K562 (cell line): ENCODE measurements around the gene PAGE5. TPM values are rescaled to one million over a fixed set of nuclear protein-coding genes. Genes with fewer than 3 reads are reported as not detected.

Source experiments
- DIDO1 ChIP-seq: fragments of 450-650 bp; IDR thresholded peaks from 2 replicates; pipeline ENCODE4 v1.6.1; 2016; ENCODE audit warnings: low read depth, missing biosample characterization, missing genetic modification characterization
- E2F1 ChIP-seq: sonication (generic); formaldehyde crosslinking; IDR thresholded peaks from 2 replicates; pipeline ENCODE4 v1.8.1; 2023; ENCODE audit warnings: mild to moderate bottlenecking, missing genetic modification reagents, moderate library complexity
- FOXA3 ChIP-seq, 2 experiments: fragments of 450-650 bp in 1 of 2; sonication (generic) in 1 of 2; formaldehyde crosslinking; IDR thresholded peaks in 1 of 2; conservative IDR thresholded peaks in 1 of 2; 2 replicates each; pipeline versions ENCODE4 v1.4.0 to v1.8.0; 2020 to 2022; ENCODE audit warnings: mild to moderate bottlenecking in 2 of 2, missing genetic modification reagents in 1 of 2
- GTF2B ChIP-seq: IDR thresholded peaks from 2 replicates; pipeline ENCODE4 v1.6.1; 2011; ENCODE audit not compliant: insufficient read length; ENCODE audit errors: extremely low read depth
- RBBP5 ChIP-seq: fragments of 200-600 bp; sonication (generic); IDR thresholded peaks from 2 replicates; pipeline ENCODE4 v1.6.1; 2012; ENCODE audit warnings: borderline replicate concordance, mild to moderate bottlenecking, low read length, control low read depth, inconsistent platforms; ENCODE audit not compliant: insufficient read depth, poor library complexity, severe bottlenecking
- RNF2 ChIP-seq: sonication (generic); IDR thresholded peaks from 2 replicates; pipeline ENCODE4 v1.6.1; 2016
- TAF1 ChIP-seq: IDR thresholded peaks from 2 replicates; pipeline ENCODE4 v1.6.1; 2011; ENCODE audit warnings: mild to moderate bottlenecking, low read length, moderate library complexity; ENCODE audit not compliant: insufficient read depth, control insufficient read depth, severe bottlenecking; ENCODE audit errors: extremely low read depth
- USF1 ChIP-seq: sonication (generic); formaldehyde crosslinking; IDR thresholded peaks from 2 replicates; pipeline ENCODE4 v1.9.0; 2022; ENCODE audit warnings: mild to moderate bottlenecking, missing genetic modification reagents
- ZBTB12 ChIP-seq: fragments of 250-450 bp; sonication (Bioruptor Pico); IDR thresholded peaks from 2 replicates; pipeline ENCODE4 v1.4.0; 2020
- ZNF134 ChIP-seq: fragments of 250-450 bp; sonication (Bioruptor Pico); conservative IDR thresholded peaks from 2 replicates; pipeline ENCODE4 v1.4.0; 2020
- ZNF263 ChIP-seq: sonication (generic); formaldehyde crosslinking; IDR thresholded peaks from 2 replicates; pipeline ENCODE4 v1.8.0; 2022; ENCODE audit warnings: mild to moderate bottlenecking, missing genetic modification reagents, borderline replicate concordance
- ZNF398 ChIP-seq: fragments of 250-450 bp; sonication (Bioruptor Pico); IDR thresholded peaks from 2 replicates; pipeline ENCODE4 v1.8.0; 2021; ENCODE audit warnings: moderate library complexity, mild to moderate bottlenecking, inconsistent platforms
- ZNF408 ChIP-seq: fragments of 250-450 bp; sonication (Bioruptor Pico); IDR thresholded peaks from 2 replicates; pipeline ENCODE4 v1.4.0; 2020; ENCODE audit warnings: low read depth, mild to moderate bottlenecking, moderate library complexity
- polyA plus RNA-seq, 8 experiments: library from polyadenylated mRNA; depleted of rRNA in 4 of 8; stranded (reverse) in 5 of 8; unstranded in 3 of 8; fragments of >200 nt; fragmentation: Nextera tagmentation in 2 of 8; fragmentation: Illumina TruSeq in 1 of 8; extraction: Ambion mirVana in 2 of 8; extraction: Trizol in 1 of 8; gene quantifications; 2 replicates each; pipeline versions ENCODE4 v1.2.1 to v1.2.3, GENCODE V29; 2011 to 2014; ENCODE audit warnings: inconsistent platforms in 1 of 8, missing spikeins in 1 of 8
- total RNA-seq, 7 experiments: library from RNA; depleted of rRNA in 6 of 7; stranded (reverse); fragments of >200 nt in 6 of 7; fragmentation: Illumina TruSeq in 2 of 7; extraction: Trizol in 2 of 7; gene quantifications; 2 replicates each; pipeline versions ENCODE4 v1.2.1 to v1.2.3, GENCODE V29; 2011 to 2021; ENCODE audit warnings: low replicate concordance in 1 of 7
- TF ChIP-seq, protein P1 (sequence below), 3 experiments: fragments of 200-800 bp in 1 of 3; fragments of 250-450 bp in 1 of 3; fragments of 450-650 bp in 1 of 3; sonication (Bioruptor Pico) in 1 of 3; sonication (Bioruptor generic) in 1 of 3; formaldehyde crosslinking in 1 of 3; IDR thresholded peaks; 2 replicates each; pipeline versions ENCODE4 v1.6.1 to v1.8.0; 2016 to 2022; ENCODE audit warnings: mild to moderate bottlenecking in 2 of 3, missing genetic modification characterization in 2 of 3, missing compliant biosample characterization in 1 of 3, moderate library complexity in 1 of 3
- TF ChIP-seq, protein P2 (sequence below), 2 experiments: fragments of 450-650 bp in 1 of 2; sonication (generic) in 1 of 2; formaldehyde crosslinking; conservative IDR thresholded peaks; 2 replicates each; pipeline versions ENCODE4 v1.4.0 to v1.8.1; 2020 to 2022; ENCODE audit warnings: mild to moderate bottlenecking in 1 of 2, missing genetic modification reagents in 1 of 2

Gene PAGE5
- total and polyA plus RNA-seq, 9 of the 15 experiments (the other 6 are each of a cell fraction or from before 2014, with no cell fraction given) = 146 to 571 (median 342) TPM

- TF ChIP-seq ZBTB12 (CRISPR knock-in tag) (no peak), ZNF398 (CRISPR knock-in tag) (no peak), GTF2B (no peak), RBBP5 (no peak), USF1 (CRISPR knock-in tag) (peak; percentile 78), RNF2 (no peak), TAF1 (peak; percentile 54), DIDO1 (tag) (no peak), FOXA3 (CRISPR knock-in tag; conservative IDR thresholded peaks at IDR 0.05 in 1 of 2, IDR thresholded peaks at IDR 0.05 in 1 of 2) (no peak), ZNF134 (CRISPR knock-in tag) (no peak), ZNF408 (CRISPR knock-in tag) (no peak), E2F1 (CRISPR knock-in tag) (no peak), ZNF263 (CRISPR knock-in tag) (no peak)
- TF ChIP-seq, protein P1, sequence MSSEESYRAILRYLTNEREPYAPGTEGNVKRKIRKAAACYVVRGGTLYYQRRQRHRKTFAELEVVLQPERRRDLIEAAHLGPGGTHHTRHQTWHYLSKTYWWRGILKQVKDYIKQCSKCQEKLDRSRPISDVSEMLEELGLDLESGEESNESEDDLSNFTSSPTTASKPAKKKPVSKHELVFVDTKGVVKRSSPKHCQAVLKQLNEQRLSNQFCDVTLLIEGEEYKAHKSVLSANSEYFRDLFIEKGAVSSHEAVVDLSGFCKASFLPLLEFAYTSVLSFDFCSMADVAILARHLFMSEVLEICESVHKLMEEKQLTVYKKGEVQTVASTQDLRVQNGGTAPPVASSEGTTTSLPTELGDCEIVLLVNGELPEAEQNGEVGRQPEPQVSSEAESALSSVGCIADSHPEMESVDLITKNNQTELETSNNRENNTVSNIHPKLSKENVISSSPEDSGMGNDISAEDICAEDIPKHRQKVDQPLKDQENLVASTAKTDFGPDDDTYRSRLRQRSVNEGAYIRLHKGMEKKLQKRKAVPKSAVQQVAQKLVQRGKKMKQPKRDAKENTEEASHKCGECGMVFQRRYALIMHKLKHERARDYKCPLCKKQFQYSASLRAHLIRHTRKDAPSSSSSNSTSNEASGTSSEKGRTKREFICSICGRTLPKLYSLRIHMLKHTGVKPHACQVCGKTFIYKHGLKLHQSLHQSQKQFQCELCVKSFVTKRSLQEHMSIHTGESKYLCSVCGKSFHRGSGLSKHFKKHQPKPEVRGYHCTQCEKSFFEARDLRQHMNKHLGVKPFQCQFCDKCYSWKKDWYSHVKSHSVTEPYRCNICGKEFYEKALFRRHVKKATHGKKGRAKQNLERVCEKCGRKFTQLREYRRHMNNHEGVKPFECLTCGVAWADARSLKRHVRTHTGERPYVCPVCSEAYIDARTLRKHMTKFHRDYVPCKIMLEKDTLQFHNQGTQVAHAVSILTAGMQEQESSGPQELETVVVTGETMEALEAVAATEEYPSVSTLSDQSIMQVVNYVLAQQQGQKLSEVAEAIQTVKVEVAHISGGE (CRISPR knock-in tag; IDR thresholded peaks at IDR 0.05) = no peak
- TF ChIP-seq, protein P2, sequence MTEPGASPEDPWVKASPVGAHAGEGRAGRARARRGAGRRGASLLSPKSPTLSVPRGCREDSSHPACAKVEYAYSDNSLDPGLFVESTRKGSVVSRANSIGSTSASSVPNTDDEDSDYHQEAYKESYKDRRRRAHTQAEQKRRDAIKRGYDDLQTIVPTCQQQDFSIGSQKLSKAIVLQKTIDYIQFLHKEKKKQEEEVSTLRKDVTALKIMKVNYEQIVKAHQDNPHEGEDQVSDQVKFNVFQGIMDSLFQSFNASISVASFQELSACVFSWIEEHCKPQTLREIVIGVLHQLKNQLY (CRISPR knock-in tag; conservative IDR thresholded peaks at IDR 0.05) = no peak
Observed at GRCh38 chrX:55220119-55220794, at the start of gene PAGE5 (continued).
